BE2C (cell line): ENCODE data around the gene SAMD11.
A peak's percentile ranks its signal among the peaks of the same experiment; 100 is the strongest.

ENCODE experiments used
- DNase-seq: peaks from one replicate; pipeline ENCODE4 v3.0.0-alpha.2; 2020
- H3K27me3 ChIP-seq: fragments of 250-450 bp; sonication (Bioruptor Pico); 2 replicates; pipeline ENCODE4 v1.5.1; 2020; ENCODE audit warnings: mild to moderate bottlenecking
- H3K36me3 ChIP-seq: fragments of 250-450 bp; sonication (Bioruptor Pico); 2 replicates; pipeline ENCODE4 v1.5.1; 2020; ENCODE audit warnings: mild to moderate bottlenecking
- H3K4me1 ChIP-seq: fragments of 250-450 bp; sonication (Bioruptor Pico); 2 replicates; pipeline ENCODE4 v1.5.1; 2020
- H3K4me3 ChIP-seq: 2 replicates; pipeline ENCODE4 v1.5.1; 2011; ENCODE audit warnings: low read depth, low read length
- H3K9me3 ChIP-seq: fragments of 250-450 bp; sonication (Bioruptor Pico); 2 replicates; pipeline ENCODE4 v1.5.1; 2020
- TF ChIP-seq, protein P1 (sequence below): IDR thresholded peaks from 2 replicates; pipeline ENCODE4 v1.5.1; 2012; ENCODE audit warnings: mild to moderate bottlenecking, low read depth, low read length

The SAMD11 gene

DNA sequence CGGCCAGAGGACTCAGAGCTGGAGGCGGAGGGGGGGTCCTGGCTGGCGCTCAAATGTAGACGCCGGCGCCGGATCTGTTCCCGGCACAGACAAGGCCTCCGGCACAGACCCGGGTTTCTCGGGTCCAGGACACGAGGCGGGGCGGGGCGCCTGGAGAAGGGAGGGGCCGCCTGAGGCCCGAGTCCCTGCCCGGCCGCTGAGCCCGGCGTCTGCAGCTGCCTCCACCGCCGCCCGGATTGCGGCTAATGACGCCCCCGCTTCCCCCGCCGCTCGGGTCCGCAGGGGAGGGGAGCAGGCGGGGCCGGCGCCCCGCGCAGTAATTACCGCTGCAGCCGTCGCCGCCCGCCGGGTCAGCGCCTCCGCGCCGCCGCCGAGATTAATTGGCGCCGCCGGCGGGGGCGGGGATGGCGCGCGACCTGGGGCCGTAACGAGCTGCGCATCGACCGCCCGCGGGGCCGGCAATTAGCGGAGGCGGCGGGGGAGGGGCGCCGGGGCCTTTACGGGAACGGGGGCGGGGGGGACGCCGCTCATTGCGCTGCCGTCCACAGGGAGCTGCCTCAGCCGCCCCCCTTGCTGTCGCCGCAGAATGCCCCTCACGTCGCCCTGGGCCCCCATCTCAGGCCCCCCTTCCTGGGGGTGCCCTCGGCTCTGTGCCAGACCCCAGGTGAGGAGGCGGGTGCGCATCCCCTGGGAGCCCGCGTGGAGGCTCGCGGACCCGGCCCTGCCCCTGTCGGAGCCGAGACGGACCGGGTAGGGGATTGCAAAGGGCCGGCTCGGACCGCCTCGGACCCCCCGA is 18.1 kb downstream of the SAMD11 start:
- DNase-seq = peak; percentile 93
- no peaks in the 10 kb centered on the region for H3K9me3 ChIP-seq

DNA sequence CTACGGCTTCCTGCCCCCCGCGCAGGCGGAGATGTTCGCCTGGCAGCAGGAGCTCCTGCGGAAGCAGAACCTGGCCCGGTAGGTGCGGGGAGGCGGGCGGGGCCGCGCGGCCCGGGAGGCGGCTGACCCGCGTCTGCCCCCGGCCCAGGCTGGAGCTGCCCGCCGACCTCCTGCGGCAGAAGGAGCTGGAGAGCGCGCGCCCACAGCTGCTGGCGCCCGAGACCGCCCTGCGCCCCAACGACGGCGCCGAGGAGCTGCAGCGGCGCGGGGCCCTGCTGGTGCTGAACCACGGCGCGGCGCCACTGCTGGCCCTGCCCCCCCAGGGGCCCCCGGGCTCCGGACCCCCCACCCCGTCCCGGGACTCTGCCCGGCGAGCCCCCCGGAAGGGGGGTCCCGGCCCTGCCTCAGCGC is 18.7 kb downstream of the SAMD11 start:
- DNase-seq = peak; percentile 55
- TF ChIP-seq, protein P1, sequence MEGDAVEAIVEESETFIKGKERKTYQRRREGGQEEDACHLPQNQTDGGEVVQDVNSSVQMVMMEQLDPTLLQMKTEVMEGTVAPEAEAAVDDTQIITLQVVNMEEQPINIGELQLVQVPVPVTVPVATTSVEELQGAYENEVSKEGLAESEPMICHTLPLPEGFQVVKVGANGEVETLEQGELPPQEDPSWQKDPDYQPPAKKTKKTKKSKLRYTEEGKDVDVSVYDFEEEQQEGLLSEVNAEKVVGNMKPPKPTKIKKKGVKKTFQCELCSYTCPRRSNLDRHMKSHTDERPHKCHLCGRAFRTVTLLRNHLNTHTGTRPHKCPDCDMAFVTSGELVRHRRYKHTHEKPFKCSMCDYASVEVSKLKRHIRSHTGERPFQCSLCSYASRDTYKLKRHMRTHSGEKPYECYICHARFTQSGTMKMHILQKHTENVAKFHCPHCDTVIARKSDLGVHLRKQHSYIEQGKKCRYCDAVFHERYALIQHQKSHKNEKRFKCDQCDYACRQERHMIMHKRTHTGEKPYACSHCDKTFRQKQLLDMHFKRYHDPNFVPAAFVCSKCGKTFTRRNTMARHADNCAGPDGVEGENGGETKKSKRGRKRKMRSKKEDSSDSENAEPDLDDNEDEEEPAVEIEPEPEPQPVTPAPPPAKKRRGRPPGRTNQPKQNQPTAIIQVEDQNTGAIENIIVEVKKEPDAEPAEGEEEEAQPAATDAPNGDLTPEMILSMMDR = no peak

More for the DNA sequence above, 18.1 kb downstream of the SAMD11 start:
- H3K36me3 ChIP-seq = peaks cover 27% of the 10 kb centered on the region
- peaks cover 61% of the 10 kb centered on the region for H3K4me1 ChIP-seq
- H3K4me3 ChIP-seq = peak overlapping the region; percentile 47
- no peaks in the 10 kb centered on the region for H3K27me3 ChIP-seq
- TF ChIP-seq, protein P1 = no peak

DNA sequence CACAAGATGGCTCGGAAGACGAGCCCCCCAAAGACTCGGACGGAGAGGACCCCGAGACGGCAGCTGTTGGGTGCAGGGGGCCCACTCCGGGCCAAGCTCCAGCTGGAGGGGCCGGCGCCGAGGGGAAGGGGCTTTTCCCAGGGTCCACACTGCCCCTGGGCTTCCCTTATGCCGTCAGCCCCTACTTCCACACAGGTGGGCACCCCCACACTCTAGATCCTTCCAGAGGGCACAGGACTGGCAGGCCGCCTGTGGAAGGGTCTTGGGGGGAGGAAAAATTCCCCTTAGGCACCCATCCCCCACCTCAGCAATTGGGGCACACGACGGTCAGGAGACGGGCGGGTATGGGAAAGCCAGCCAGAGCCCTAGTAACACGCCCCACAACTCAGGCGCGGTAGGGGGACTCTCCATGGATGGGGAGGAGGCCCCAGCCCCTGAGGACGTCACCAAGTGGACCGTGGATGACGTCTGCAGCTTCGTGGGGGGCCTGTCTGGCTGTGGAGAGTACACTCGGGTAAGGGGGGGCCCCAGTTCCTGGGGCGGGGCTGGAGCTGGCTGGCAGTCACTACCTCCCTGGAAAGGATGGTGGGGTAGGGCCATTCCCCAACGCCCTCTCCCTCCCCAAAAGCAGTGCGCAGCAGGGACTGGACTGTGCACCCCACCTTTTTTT is 19.3 kb downstream of the SAMD11 start:
- H3K36me3 ChIP-seq = peaks cover 37% of the 10 kb centered on the region
- peak overlapping the region; percentile 31 for H3K4me3 ChIP-seq
- TF ChIP-seq, protein P1 = no peak
- peaks cover 52% of the 10 kb centered on the region for H3K4me1 ChIP-seq
- no peaks in the 10 kb centered on the region for H3K9me3 ChIP-seq
- DNase-seq = no peak
- H3K27me3 ChIP-seq = no peaks in the 10 kb centered on the region

More for the DNA sequence above, 18.7 kb downstream of the SAMD11 start:
- Histone ChIP-seq H3K9me3 (no peaks in the 10 kb centered on the region), H3K36me3 (peaks cover 31% of the 10 kb centered on the region), H3K4me1 (peaks cover 58% of the 10 kb centered on the region), H3K4me3 (peak overlapping the region; percentile 36), H3K27me3 (no peaks in the 10 kb centered on the region)

- peaks cover 43% of the 10 kb centered on the region for H3K36me3 ChIP-seq
- H3K9me3 ChIP-seq = no peaks in the 10 kb centered on the region
Observed at GRCh38 chr1:943545-944340, 20.0 kb downstream of the SAMD11 start.

DNA sequence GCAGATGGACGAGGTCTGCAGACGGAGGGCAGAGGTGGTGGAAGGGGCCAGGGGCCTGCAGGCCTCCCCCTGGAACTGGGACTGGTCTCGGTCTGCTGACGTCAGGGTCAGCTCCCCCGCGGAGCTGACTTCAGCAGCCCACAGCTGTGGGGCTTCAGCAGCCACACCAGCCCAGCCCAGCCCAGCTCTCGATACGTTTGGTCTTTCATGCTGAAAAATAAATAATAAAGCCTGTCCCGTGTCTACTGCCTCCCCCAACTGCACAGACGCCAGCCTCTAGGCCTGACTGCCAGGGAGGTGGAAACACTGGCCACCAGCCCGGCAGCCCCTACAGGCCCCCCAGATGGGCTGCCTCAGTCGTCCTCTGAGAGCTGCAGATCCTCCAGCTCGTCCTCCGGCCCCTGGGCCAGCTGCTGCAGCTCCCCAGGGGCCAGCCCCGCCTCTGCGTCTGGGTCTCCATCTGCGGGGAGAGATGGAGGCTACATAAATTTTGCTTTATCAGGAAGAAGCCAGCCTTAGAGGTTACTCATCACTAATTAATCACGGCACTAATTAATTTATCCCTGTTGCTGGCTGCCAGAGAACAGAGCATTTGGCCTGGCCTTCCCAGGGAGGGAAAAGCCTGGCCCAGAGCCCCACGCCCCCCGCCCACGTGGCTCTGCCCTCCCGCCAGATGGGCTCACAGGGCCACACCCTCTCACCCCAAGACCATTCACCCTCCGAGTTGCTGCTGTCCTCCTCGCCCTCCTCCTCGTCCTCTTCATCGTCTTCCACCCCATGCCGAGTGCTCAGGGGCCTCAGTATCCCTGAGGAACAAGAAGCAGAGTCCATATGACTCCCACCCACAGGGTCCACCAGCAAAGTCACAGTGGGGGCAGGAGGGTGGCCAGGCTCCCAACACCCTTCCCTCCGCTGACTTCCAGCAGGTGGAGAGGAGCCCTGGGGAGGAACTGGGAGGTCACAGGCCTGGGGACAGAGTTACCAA is 20.9 kb downstream of the SAMD11 start:
- Histone ChIP-seq H3K4me1 (peaks cover 38% of the 10 kb centered on the region), H3K9me3 (no peaks in the 10 kb centered on the region), H3K4me3 (0 out of 2 replicates have a peak overlapping the region, but pooled peaks have one; percentile 5), H3K27me3 (no peaks in the 10 kb centered on the region), H3K36me3 (peaks cover 52% of the 10 kb centered on the region)
- peak; percentile 95 for DNase-seq
- TF ChIP-seq, protein P1 = no peak

More at GRCh38 chr1:943545-944340, 20.0 kb downstream of the SAMD11 start:
- peak overlapping the region; percentile 5; the same call in 1 of the 2 replicates for H3K4me3 ChIP-seq
- no peaks in the 10 kb centered on the region for H3K27me3 ChIP-seq
- H3K4me1 ChIP-seq = peaks cover 45% of the 10 kb centered on the region
- DNase-seq = no peak
- TF ChIP-seq, protein P1 = no peak
